Endodermal cell (in vitro differentiated cells): ENCODE measurements around the gene ACBD4. TPM values are rescaled to one million over a fixed set of nuclear protein-coding genes. Genes with fewer than 3 reads are reported as not detected.

Experiments
- DNase-seq: peaks from one replicate; pipeline ENCODE4 v3.0.0-alpha.2; 2017
- H3K27ac ChIP-seq: 2 replicates; pipeline ENCODE4 v1.5.1; 2013; ENCODE audit warnings: mild to moderate bottlenecking, low read depth, low read length, moderate library complexity
- H3K27me3 ChIP-seq: 2 replicates; pipeline ENCODE4 v1.6.1; 2013; ENCODE audit warnings: mild to moderate bottlenecking, low read length, moderate library complexity; ENCODE audit not compliant: insufficient read depth, control insufficient read depth, poor library complexity, severe bottlenecking
- H3K36me3 ChIP-seq: 2 replicates; pipeline ENCODE4 v1.7.0; 2013; ENCODE audit warnings: mild to moderate bottlenecking, low read length, moderate library complexity; ENCODE audit not compliant: control insufficient read depth, insufficient read depth
- H3K4me1 ChIP-seq: one replicate; pipeline ENCODE4 v1.7.0; 2013; ENCODE audit warnings: low read length; ENCODE audit not compliant: control insufficient read depth, insufficient read depth
- H3K4me3 ChIP-seq: 2 replicates; pipeline ENCODE4 v1.5.1; 2013; ENCODE audit warnings: mild to moderate bottlenecking, low read length, moderate library complexity
- H3K9ac ChIP-seq: 2 replicates; pipeline ENCODE4 v1.6.1; 2013; ENCODE audit warnings: mild to moderate bottlenecking, low read length, moderate library complexity; ENCODE audit not compliant: poor library complexity, severe bottlenecking; ENCODE audit errors: extremely low read depth
- H3K9me3 ChIP-seq: 2 replicates; pipeline ENCODE4 v1.6.1; 2013; ENCODE audit warnings: mild to moderate bottlenecking, low read length, moderate library complexity; ENCODE audit not compliant: control insufficient read depth
- H3K27ac Mint-ChIP-seq: 2 replicates; pipeline ENCODE4 v1.8.0; 2020; ENCODE audit warnings: mixed read lengths
- H3K27me3 Mint-ChIP-seq: 2 replicates; pipeline ENCODE4 v1.8.0; 2021; ENCODE audit warnings: mild to moderate bottlenecking, mixed read lengths; ENCODE audit not compliant: insufficient read depth
- H3K36me3 Mint-ChIP-seq: 2 replicates; pipeline ENCODE4 v1.8.0; 2020; ENCODE audit warnings: low read depth, mixed read lengths
- H3K4me1 Mint-ChIP-seq: 2 replicates; pipeline ENCODE4 v1.8.0; 2020; ENCODE audit warnings: mixed read lengths
- H3K4me3 Mint-ChIP-seq: 2 replicates; pipeline ENCODE4 v1.8.0; 2020; ENCODE audit warnings: mild to moderate bottlenecking, moderate library complexity, mixed read lengths
- H3K9me3 Mint-ChIP-seq: 2 replicates; pipeline ENCODE4 v1.8.0; 2020; ENCODE audit warnings: mild to moderate bottlenecking, mixed read lengths
- WGBS, 2 experiments: methylation state at CpG; one replicate each; pipeline versions ENCODE4 v1.1.5 to v1.1.7; 2013; ENCODE audit warnings: missing lambda C conversion rate in 2 of 2, mixed read lengths in 1 of 2; ENCODE audit not compliant: insufficient coverage in 1 of 2, insufficient read length in 1 of 2; 5-methylcytosine and 5-hydroxymethylcytosine counted together
- total RNA-seq, 2 donors: library from RNA; stranded (reverse); fragmentation: NEBNext Ultra II Directional in 1 of 2; extraction: Animal tissue kit (Norgen Biotek cat#: 25700) in 1 of 2; gene quantifications; 2 replicates in 1 of 2; 3 replicates in 1 of 2; pipeline ENCODE4 v1.2.1, GENCODE V29; 2021
- TF ChIP-seq, protein P1 (sequence below): fragments of 200-600 bp; sonication (generic); conservative IDR thresholded peaks from 2 replicates; pipeline ENCODE4 v1.5.0; 2021; ENCODE audit warnings: antibody characterized with exemption, mild to moderate bottlenecking

The ACBD4 gene
- total RNA-seq, 2 donors from 2014 or later, result 17.4 to 19.5 TPM

DNA sequence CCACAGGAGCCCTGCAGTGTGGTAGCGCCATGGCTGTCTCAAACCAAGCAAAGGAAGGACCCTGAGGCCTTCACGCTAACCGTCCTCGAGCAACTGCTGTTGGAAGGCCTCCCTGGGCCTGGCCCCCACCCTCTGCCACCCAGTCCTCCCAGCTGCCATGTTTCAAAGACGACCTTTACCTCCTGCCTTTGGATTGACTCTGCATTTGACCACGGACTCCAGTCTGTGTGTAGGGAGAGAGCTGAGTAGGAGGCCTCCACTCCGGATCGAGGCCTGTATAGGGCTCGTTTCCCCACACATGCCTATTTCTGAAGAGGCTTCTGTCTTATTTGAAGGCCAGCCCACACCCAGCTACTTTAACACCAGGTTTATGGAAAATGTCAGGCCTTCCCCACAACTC lies 27.4 kb upstream of the ACBD4 start:
- Mint-ChIP-seq H3K27ac (peak overlapping the region; percentile 74), H3K4me1 (no peaks in the 10 kb centered on the region), H3K27me3 (no peaks in the 10 kb centered on the region), H3K4me3 (no peak overlapping the region), H3K36me3 (peaks cover 37% of the 10 kb centered on the region), H3K9me3 (no peaks in the 10 kb centered on the region)
- peaks cover 46% of the 10 kb centered on the region for H3K36me3 ChIP-seq
- no peaks in the 10 kb centered on the region for H3K4me1 ChIP-seq
- H3K27ac ChIP-seq, result no peak overlapping the region
- WGBS, 2 experiments, result 94 to 100% methylated on average over 6 to 9 of the region's 9 CpGs
- TF ChIP-seq, protein P1, sequence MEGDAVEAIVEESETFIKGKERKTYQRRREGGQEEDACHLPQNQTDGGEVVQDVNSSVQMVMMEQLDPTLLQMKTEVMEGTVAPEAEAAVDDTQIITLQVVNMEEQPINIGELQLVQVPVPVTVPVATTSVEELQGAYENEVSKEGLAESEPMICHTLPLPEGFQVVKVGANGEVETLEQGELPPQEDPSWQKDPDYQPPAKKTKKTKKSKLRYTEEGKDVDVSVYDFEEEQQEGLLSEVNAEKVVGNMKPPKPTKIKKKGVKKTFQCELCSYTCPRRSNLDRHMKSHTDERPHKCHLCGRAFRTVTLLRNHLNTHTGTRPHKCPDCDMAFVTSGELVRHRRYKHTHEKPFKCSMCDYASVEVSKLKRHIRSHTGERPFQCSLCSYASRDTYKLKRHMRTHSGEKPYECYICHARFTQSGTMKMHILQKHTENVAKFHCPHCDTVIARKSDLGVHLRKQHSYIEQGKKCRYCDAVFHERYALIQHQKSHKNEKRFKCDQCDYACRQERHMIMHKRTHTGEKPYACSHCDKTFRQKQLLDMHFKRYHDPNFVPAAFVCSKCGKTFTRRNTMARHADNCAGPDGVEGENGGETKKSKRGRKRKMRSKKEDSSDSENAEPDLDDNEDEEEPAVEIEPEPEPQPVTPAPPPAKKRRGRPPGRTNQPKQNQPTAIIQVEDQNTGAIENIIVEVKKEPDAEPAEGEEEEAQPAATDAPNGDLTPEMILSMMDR, result no peak
- H3K9me3 ChIP-seq, result no peaks in the 10 kb centered on the region
- no peaks in the 10 kb centered on the region for H3K27me3 ChIP-seq
- no peak overlapping the region for H3K4me3 ChIP-seq
- no peak overlapping the region for H3K9ac ChIP-seq
- DNase-seq, result no peak

DNA sequence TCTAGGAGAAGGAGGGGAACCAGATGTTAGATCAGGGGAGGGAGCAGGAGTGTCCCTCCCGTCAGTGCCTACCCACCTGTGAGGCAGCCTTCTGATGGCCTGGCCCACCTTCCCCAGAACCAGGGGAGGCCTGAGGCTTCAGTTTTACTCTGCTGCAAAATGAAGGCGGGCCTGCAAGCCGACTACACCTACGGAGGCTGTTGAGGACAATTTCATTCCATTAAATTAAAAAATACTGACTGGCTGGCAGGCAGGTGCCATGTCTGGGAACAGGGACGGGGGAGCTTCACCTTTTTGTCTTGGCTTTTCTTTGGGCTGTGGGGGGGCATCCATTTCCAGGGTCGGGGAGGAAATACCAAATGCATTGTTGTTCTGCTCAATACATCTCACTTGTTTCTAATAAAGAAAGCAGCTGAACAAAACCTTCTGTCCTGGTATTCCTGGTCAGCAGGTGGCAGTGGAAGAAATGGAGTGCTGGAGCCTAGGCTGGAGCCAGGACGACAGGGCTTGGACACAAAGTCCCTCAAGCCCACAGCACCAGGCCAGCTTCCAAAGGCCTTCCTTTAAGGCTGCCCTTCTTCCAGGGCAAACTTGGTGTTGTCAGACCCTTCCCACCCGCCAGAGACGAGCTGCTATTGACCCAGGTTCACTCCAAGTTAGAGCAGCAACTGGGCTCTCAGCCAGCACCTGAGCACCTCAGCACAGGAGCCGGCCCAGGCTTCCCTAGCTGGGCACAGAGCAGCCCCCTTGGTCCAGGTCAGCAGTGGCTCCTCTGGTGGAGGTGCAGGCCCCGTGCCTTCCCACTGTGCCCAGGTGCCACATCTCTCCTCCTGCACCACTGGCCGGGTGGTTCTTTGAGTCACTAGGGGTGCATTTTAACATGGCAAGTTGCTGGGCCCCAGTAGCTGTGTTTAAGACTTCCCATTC lies 26.6 kb upstream of the ACBD4 start:
- Histone ChIP-seq H3K4me1 (no peaks in the 10 kb centered on the region), H3K4me3 (no peak overlapping the region), H3K9me3 (no peaks in the 10 kb centered on the region), H3K9ac (no peak overlapping the region), H3K36me3 (peaks cover 38% of the 10 kb centered on the region), H3K27ac (peak overlapping the region; percentile 12), H3K27me3 (no peaks in the 10 kb centered on the region)
- 90 to 94% methylated on average over 7 to 12 of the region's 12 CpGs for WGBS, 2 experiments
- Mint-ChIP-seq H3K27ac (peak overlapping the region; percentile 74), H3K36me3 (peaks cover 30% of the 10 kb centered on the region), H3K27me3 (no peaks in the 10 kb centered on the region), H3K4me1 (no peaks in the 10 kb centered on the region), H3K4me3 (no peak overlapping the region), H3K9me3 (no peaks in the 10 kb centered on the region)
- TF ChIP-seq, protein P1, result no peak
- DNase-seq, result no peak

DNA sequence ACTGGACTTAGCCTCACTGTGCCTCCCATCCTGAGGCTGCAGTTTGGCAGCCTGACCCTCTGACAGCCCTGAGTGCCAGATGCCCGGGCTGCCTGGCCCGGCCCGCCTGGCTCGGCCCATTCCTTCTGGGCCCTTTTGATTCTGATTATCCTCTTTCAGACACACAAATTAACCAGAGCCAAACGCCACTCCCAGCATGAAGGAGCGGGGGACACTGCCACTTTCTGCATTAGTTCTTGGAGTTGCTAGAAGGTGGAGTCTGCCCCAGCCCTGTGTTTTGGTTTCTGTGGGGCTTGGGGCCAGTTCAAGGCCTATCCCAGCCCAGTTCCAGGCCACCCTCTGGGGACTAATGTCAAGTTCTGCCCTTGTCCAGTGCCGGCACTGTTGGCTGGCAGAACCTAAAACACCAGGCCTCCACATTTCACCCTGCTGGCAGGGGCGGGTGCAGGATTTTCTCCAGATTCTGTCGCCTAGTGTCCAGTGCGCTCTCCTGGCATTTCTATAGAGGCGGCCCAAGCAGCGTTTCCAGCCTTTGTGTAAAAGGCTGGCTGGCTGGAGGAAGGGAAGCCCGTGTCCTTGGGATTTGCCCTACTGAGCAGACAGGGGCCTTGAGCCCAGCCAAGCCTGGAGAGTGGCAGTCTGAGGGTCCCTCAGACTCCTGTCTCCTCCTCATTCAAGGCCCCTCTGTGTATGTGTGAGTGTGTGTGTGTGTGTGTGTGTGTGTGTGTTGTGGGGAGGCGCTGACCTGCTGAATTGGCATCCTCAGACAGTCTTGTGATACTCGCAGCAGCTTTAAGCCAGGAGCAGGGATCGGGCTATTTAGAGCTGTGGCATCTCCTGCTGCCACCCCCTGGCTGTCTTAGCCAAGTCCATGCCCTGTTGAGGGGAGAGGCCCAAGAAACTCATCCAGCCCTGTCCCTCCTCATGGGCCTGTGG lies 24.5 kb upstream of the ACBD4 start:
- H3K4me1 Mint-ChIP-seq, result no peaks in the 10 kb centered on the region

More for the DNA sequence above, 24.5 kb upstream of the ACBD4 start:
- peak overlapping the region; percentile 73 for H3K27ac ChIP-seq
- peak; percentile 59 for DNase-seq
- H3K36me3 Mint-ChIP-seq, result peaks cover 14% of the 10 kb centered on the region
- no peak overlapping the region for H3K4me3 ChIP-seq
- H3K4me3 Mint-ChIP-seq, result no peak overlapping the region
- no peaks in the 10 kb centered on the region for H3K27me3 ChIP-seq
- H3K27ac Mint-ChIP-seq, result peak overlapping the region; percentile 30
- 88 to 93% methylated on average over 11 to 16 of the region's 16 CpGs for WGBS, 2 experiments
- no peaks in the 10 kb centered on the region for H3K27me3 Mint-ChIP-seq
- H3K9ac ChIP-seq, result no peak overlapping the region
- H3K4me1 ChIP-seq, result no peaks in the 10 kb centered on the region
- TF ChIP-seq, protein P1, result no peak
- no peaks in the 10 kb centered on the region for H3K9me3 Mint-ChIP-seq
- H3K9me3 ChIP-seq, result no peaks in the 10 kb centered on the region
- H3K36me3 ChIP-seq, result peaks cover 19% of the 10 kb centered on the region
